ENCODE results near the gene TNFRSF1A.

- TF ChIP-seq CTCF (IDR thresholded peaks at IDR 0.05; ENCODE audit: insufficient read depth, low read length, poor library complexity, severe bottlenecking) (no peak), EZH2phosphoT487 (conservative IDR thresholded peaks at IDR 0.05; ENCODE audit: low read length) (no peak)
Observed at GRCh38 chr12:6313326-6313940, 28.4 kb downstream of the TNFRSF1A start.

All from SU-DHL-6 (cell line).